ENCODE data around the gene CABYR. TPM values are rescaled to one million over a fixed set of nuclear protein-coding genes. Genes with fewer than 3 reads are reported as not detected.

Gene CABYR
- total RNA-seq, 1 donor from 2014 or later = 5.1 TPM

DNA sequence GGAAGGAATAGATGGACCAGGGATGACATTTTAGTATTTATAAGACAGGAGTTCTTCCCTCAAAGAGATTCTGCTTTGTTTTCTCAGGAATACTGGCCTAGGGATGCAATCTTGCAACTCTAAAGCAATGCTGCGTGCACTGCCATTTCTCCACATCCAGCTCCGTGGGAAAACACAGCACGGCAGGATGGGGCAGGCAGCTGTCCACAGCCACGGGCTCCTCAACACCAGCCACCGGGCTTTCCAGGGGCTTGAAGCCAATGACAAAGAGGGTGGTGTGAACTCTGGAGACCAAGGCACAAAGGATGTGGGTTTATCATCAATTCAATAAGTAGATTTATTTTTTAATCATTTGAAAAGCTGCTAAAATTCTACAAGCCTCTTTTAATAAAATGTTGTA is 49.3 kb downstream of the CABYR start:
- H3K36me3 ChIP-seq (ENCODE audit: control insufficient read depth, insufficient read depth, low read length) = no peaks in the 10 kb centered on the region
- no peak overlapping the region for H3K4me3 ChIP-seq (ENCODE audit: low read depth, low read length)
- no peaks in the 10 kb centered on the region for H3K27me3 ChIP-seq (ENCODE audit: control insufficient read depth, insufficient read depth, low read length)
- DNase-seq (ENCODE audit: low read depth) = no peak
- TF ChIP-seq, protein P1, sequence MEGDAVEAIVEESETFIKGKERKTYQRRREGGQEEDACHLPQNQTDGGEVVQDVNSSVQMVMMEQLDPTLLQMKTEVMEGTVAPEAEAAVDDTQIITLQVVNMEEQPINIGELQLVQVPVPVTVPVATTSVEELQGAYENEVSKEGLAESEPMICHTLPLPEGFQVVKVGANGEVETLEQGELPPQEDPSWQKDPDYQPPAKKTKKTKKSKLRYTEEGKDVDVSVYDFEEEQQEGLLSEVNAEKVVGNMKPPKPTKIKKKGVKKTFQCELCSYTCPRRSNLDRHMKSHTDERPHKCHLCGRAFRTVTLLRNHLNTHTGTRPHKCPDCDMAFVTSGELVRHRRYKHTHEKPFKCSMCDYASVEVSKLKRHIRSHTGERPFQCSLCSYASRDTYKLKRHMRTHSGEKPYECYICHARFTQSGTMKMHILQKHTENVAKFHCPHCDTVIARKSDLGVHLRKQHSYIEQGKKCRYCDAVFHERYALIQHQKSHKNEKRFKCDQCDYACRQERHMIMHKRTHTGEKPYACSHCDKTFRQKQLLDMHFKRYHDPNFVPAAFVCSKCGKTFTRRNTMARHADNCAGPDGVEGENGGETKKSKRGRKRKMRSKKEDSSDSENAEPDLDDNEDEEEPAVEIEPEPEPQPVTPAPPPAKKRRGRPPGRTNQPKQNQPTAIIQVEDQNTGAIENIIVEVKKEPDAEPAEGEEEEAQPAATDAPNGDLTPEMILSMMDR (IDR thresholded peaks at IDR 0.05; ENCODE audit: insufficient read depth, low read length, poor library complexity, severe bottlenecking) = no peak

DNA sequence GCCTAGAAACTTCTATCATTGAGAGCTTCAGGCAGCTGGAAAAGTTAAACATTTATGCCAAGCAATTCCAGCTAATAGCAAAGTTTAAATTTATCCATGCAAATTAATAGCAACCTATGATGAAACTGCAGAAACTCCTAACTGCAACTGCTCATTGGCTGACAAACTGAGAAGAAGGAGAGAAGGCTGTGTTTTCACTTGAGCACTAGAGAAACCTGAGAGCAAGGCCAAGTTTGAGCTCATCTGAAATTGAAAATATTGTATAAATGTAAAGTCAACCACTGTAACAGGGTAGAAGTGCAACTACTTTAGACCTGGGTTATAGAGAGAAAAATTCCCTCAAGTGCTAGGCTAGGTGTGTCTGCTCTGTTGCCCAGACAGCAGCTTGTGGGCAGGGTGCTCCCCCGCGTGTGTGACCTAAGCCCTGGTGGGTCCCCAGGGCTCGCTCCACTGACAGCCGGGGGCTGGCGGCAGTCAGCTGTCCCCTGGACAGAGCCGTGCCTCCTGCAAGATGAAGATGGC is 50.2 kb downstream of the CABYR start:
- no peaks in the 10 kb centered on the region for H3K27me3 ChIP-seq (ENCODE audit: control insufficient read depth, insufficient read depth, low read length)

DNA sequence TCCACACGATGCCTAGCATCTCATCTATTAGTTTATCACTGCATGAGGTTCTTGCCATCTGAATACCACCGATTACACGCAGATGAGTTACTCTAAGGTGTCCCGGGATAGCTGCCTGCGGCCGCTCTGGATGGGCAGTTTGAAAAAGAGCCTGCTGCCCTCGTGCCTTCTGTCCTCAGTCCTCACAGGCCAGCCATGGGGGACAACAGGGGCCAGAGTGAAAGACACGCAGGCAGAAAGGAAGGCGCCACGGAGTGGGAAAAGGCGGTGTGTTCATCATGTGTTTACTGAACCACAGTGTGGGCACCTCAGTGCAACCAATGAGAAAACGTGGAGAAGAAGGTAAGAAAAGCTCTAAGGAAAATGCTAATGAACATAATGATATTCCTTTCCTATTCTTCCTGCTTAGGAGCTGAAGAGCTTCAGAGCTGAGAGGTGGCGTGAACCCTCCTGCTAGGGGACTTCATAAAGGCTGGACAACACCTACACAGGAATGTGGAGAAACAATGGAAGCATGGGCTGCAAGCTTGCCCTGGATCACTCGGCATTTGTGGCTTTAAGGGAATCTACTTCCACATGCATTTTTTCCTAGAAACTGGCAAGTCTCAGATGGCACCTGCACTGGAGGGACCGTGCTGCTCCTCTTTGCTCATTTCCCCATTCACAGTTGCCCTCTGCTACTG is 50.9 kb downstream of the CABYR start:
- no peak for DNase-seq (ENCODE audit: low read depth)
- Histone ChIP-seq H3K27me3 (ENCODE audit: control insufficient read depth, insufficient read depth, low read length) (no peaks in the 10 kb centered on the region), H3K4me3 (ENCODE audit: low read depth, low read length) (no peak overlapping the region), H3K36me3 (ENCODE audit: control insufficient read depth, insufficient read depth, low read length) (no peaks in the 10 kb centered on the region)
- TF ChIP-seq, protein P1 (IDR thresholded peaks at IDR 0.05; ENCODE audit: insufficient read depth, low read length, poor library complexity, severe bottlenecking) = no peak

More for the DNA sequence above, 50.2 kb downstream of the CABYR start:
- no peak overlapping the region for H3K4me3 ChIP-seq (ENCODE audit: low read depth, low read length)
- TF ChIP-seq, protein P1 (IDR thresholded peaks at IDR 0.05; ENCODE audit: insufficient read depth, low read length, poor library complexity, severe bottlenecking) = no peak
- DNase-seq (ENCODE audit: low read depth) = no peak
- no peaks in the 10 kb centered on the region for H3K36me3 ChIP-seq (ENCODE audit: control insufficient read depth, insufficient read depth, low read length)

DNA sequence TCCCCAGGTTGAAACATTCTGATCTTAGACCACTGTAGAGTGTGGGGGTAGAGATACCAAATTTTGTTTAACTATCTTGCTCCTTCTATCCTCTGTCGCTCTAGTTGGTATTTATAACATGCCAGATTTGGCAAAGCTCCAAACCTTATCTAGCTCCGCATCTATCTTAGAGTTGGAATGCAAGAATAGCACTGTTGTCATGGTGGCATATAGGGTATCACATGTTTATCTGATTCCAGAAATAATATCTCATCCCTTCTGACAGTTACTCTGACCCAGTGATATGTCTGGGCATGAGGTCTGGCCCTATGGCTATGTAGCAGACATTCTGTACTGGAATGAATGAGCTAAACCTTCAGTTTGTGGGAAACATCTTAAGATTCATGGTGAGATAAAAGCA is 51.7 kb downstream of the CABYR start:
- Histone ChIP-seq H3K4me3 (ENCODE audit: low read depth, low read length) (no peak overlapping the region), H3K36me3 (ENCODE audit: control insufficient read depth, insufficient read depth, low read length) (no peaks in the 10 kb centered on the region), H3K27me3 (ENCODE audit: control insufficient read depth, insufficient read depth, low read length) (no peaks in the 10 kb centered on the region)
- TF ChIP-seq, protein P1 (IDR thresholded peaks at IDR 0.05; ENCODE audit: insufficient read depth, low read length, poor library complexity, severe bottlenecking) = no peak
- no peak for DNase-seq (ENCODE audit: low read depth)

DNA sequence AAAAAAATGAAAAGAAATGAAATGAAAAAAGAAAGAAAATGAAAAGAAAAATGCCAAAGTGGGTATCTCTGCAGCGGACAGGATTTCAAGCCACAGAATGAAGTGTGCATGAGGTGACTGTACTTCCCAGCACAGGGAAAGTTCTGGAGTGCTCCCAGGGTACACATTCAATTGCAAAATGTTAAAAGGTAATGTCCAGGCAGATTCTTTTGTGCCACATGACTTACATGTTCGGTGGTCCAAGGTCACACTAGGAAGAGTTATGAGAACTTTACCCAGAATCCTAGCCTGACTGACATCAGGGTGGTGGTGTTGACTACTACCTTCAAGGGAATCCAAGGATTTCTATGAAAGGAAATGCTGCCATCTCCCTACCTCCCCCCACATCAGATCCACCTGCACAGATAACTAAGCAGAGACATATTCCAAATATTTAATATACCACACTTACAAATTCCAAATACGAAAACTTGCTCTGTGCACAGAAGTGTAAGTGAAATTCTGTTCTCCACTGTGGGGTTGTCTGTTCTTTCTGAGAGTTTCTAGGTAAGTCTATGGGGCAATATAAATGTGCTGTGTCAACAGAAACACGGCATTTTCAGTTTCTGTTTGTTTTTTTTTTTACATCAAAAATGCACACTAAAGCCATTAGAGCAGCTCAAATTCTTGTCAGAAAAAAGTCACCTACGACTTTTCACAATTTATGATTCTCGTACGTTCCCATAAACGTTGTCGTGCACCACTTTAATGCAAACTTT is 56.6 kb downstream of the CABYR start:
- TF ChIP-seq, protein P1 (IDR thresholded peaks at IDR 0.05; ENCODE audit: insufficient read depth, low read length, poor library complexity, severe bottlenecking) = no peak
- no peaks in the 10 kb centered on the region for H3K36me3 ChIP-seq (ENCODE audit: control insufficient read depth, insufficient read depth, low read length)
- H3K27me3 ChIP-seq (ENCODE audit: control insufficient read depth, insufficient read depth, low read length) = no peaks in the 10 kb centered on the region
- H3K4me3 ChIP-seq (ENCODE audit: low read depth, low read length) = no peak overlapping the region
- DNase-seq (ENCODE audit: low read depth) = no peak
